Measurements from ENCODE around the gene PIN1.

PIN1 gene

GRCh38 chr19:9875796-9876195, 40.7 kb downstream of the PIN1 start:
- H3K27ac ChIP-seq (ENCODE audit: low read depth, low read length, poor library complexity, severe bottlenecking) = no peak overlapping the region
- TF ChIP-seq EZH2 (IDR thresholded peaks at IDR 0.05; ENCODE audit: borderline replicate concordance, low read length) = no peak
- TF ChIP-seq, protein P1, sequence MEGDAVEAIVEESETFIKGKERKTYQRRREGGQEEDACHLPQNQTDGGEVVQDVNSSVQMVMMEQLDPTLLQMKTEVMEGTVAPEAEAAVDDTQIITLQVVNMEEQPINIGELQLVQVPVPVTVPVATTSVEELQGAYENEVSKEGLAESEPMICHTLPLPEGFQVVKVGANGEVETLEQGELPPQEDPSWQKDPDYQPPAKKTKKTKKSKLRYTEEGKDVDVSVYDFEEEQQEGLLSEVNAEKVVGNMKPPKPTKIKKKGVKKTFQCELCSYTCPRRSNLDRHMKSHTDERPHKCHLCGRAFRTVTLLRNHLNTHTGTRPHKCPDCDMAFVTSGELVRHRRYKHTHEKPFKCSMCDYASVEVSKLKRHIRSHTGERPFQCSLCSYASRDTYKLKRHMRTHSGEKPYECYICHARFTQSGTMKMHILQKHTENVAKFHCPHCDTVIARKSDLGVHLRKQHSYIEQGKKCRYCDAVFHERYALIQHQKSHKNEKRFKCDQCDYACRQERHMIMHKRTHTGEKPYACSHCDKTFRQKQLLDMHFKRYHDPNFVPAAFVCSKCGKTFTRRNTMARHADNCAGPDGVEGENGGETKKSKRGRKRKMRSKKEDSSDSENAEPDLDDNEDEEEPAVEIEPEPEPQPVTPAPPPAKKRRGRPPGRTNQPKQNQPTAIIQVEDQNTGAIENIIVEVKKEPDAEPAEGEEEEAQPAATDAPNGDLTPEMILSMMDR (IDR thresholded peaks at IDR 0.05; ENCODE audit: low read length) = no peak

GRCh38 chr19:9877780-9878510, 42.8 kb downstream of the PIN1 start:
- Histone ChIP-seq H3K79me2 (ENCODE audit: insufficient read depth, low read length) (no peaks in the 10 kb centered on the region), H4K20me1 (ENCODE audit: insufficient read depth, low read length) (no peaks in the 10 kb centered on the region), H3F3A (ENCODE audit: insufficient read depth, low read length) (no peaks in the 10 kb centered on the region), H3K4me3 (ENCODE audit: low read depth, low read length, poor library complexity, severe bottlenecking) (no peak overlapping the region), H3K9ac (ENCODE audit: low read length) (no peak overlapping the region), H3K9me3 (ENCODE audit: low read length) (no peaks in the 10 kb centered on the region), H2AFZ (ENCODE audit: low read length) (no peak overlapping the region), H3K36me3 (ENCODE audit: insufficient read depth, low read length) (no peaks in the 10 kb centered on the region), H3K27ac (ENCODE audit: low read depth, low read length, poor library complexity, severe bottlenecking) (no peak overlapping the region), H3K4me2 (ENCODE audit: low read length) (no peak overlapping the region), H3K27me3 (ENCODE audit: insufficient read depth, low read length) (no peaks in the 10 kb centered on the region), H3K4me1 (ENCODE audit: insufficient read depth, low read length, severe bottlenecking) (no peaks in the 10 kb centered on the region), H3K9me2 (ENCODE audit: low read depth, low read length) (no peaks in the 10 kb centered on the region)
- no peak for TF ChIP-seq EZH2 (IDR thresholded peaks at IDR 0.05; ENCODE audit: borderline replicate concordance, low read length)
- TF ChIP-seq, protein P1 (IDR thresholded peaks at IDR 0.05; ENCODE audit: low read length) = no peak

More at GRCh38 chr19:9875796-9876195, 40.7 kb downstream of the PIN1 start:
- no peaks in the 10 kb centered on the region for H3K9me2 ChIP-seq (ENCODE audit: low read depth, low read length)
- H3K4me2 ChIP-seq (ENCODE audit: low read length) = no peak overlapping the region
- no peaks in the 10 kb centered on the region for H3K27me3 ChIP-seq (ENCODE audit: insufficient read depth, low read length)
- H3K79me2 ChIP-seq (ENCODE audit: insufficient read depth, low read length) = no peaks in the 10 kb centered on the region
- H2AFZ ChIP-seq (ENCODE audit: low read length) = no peak overlapping the region
- no peaks in the 10 kb centered on the region for H4K20me1 ChIP-seq (ENCODE audit: insufficient read depth, low read length)
- no peak overlapping the region for H3K4me3 ChIP-seq (ENCODE audit: low read depth, low read length, poor library complexity, severe bottlenecking)
- no peaks in the 10 kb centered on the region for H3K9me3 ChIP-seq (ENCODE audit: low read length)
- no peaks in the 10 kb centered on the region for H3K4me1 ChIP-seq (ENCODE audit: insufficient read depth, low read length, severe bottlenecking)
- no peaks in the 10 kb centered on the region for H3K36me3 ChIP-seq (ENCODE audit: insufficient read depth, low read length)
- H3F3A ChIP-seq (ENCODE audit: insufficient read depth, low read length) = no peaks in the 10 kb centered on the region
- no peak overlapping the region for H3K9ac ChIP-seq (ENCODE audit: low read length)

DNA sequence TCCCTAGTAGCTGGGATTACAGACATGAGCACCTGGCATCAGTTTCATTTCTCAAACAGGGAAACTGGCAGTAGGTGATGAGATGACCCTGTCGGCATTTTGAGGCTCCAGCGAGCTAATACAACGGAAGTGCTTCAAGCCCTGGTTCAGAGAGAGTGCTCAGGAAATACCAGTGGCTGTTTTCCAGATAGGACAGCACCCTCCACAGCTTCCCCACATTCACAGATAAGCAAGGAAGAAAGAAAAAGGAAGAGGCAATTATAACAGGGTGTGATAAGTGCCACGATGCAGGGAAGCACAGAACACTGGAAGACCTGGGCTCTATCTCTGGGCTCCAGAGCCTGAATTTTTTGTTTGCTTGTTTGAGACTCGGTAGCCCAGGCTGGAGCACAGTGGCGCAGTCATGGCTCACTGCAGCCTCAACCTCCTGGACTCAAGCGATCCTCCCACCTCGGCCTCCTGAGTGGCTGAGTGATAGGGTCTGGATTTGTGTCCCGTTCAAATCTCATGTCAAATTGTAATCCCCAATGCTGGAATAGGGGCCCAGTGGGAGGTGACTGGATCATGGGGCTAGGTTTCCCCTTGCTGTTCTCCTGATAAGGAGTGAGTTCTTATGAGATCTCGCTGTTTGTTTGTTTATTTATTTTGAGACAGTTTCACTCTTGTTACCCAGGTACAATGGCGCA, 43.5 kb downstream of the PIN1 start:
- Histone ChIP-seq H3K4me2 (ENCODE audit: low read length) (no peak overlapping the region), H3K9ac (ENCODE audit: low read length) (no peak overlapping the region), H3K4me3 (ENCODE audit: low read depth, low read length, poor library complexity, severe bottlenecking) (no peak overlapping the region), H3K36me3 (ENCODE audit: insufficient read depth, low read length) (no peaks in the 10 kb centered on the region), H3K4me1 (ENCODE audit: insufficient read depth, low read length, severe bottlenecking) (no peaks in the 10 kb centered on the region), H3K79me2 (ENCODE audit: insufficient read depth, low read length) (no peaks in the 10 kb centered on the region), H3F3A (ENCODE audit: insufficient read depth, low read length) (no peaks in the 10 kb centered on the region), H3K9me3 (ENCODE audit: low read length) (no peaks in the 10 kb centered on the region), H3K27me3 (ENCODE audit: insufficient read depth, low read length) (no peaks in the 10 kb centered on the region), H4K20me1 (ENCODE audit: insufficient read depth, low read length) (no peaks in the 10 kb centered on the region), H3K27ac (ENCODE audit: low read depth, low read length, poor library complexity, severe bottlenecking) (no peak overlapping the region), H3K9me2 (ENCODE audit: low read depth, low read length) (no peaks in the 10 kb centered on the region), H2AFZ (ENCODE audit: low read length) (no peak overlapping the region)
- TF ChIP-seq EZH2 (IDR thresholded peaks at IDR 0.05; ENCODE audit: borderline replicate concordance, low read length) = no peak
- TF ChIP-seq, protein P1 (IDR thresholded peaks at IDR 0.05; ENCODE audit: low read length) = no peak
